Breast epithelium (tissue), 4 donors: ENCODE data around the gene ITPKC. TPM values are rescaled to one million over a fixed set of nuclear protein-coding genes. Genes with fewer than 3 reads are reported as not detected.

Experiments used
- DNase-seq, 2 donors: peaks; one replicate each; pipeline ENCODE4 v3.0.0-alpha.2; 2019; ENCODE audit warnings: low spot score in 2 of 2
- H3K27ac ChIP-seq, 2 donors: fragments of 200-600 bp; sonication (generic) in 1 of 2; one replicate each; pipeline ENCODE4 v1.5.1; 2016 to 2019; ENCODE audit warnings: mild to moderate bottlenecking in 1 of 2
- H3K27me3 ChIP-seq, 2 donors: fragments of 200-600 bp; sonication (generic) in 1 of 2; one replicate each; pipeline versions ENCODE4 v1.5.1 to v1.6.0; 2017 to 2019; ENCODE audit warnings: control low read depth in 1 of 2, mild to moderate bottlenecking in 1 of 2
- H3K36me3 ChIP-seq: fragments of 200-600 bp; one replicate; pipeline ENCODE4 v1.5.1; 2019
- H3K4me1 ChIP-seq, 2 donors: fragments of 200-600 bp; sonication (generic); one replicate each; pipeline ENCODE4 v1.5.1; 2016 to 2019; ENCODE audit warnings: control low read depth in 1 of 2
- H3K4me3 ChIP-seq, 3 donors: fragments of 200-600 bp; sonication (generic); 1 replicate in 2 of 3; 2 replicates in 1 of 3; pipeline ENCODE4 v1.5.1; 2016 to 2019; ENCODE audit warnings: mild to moderate bottlenecking in 3 of 3, moderate library complexity in 2 of 3
- H3K9me3 ChIP-seq, 2 donors: fragments of 200-600 bp; sonication (generic) in 1 of 2; one replicate each; pipeline ENCODE4 v1.5.1; 2016 to 2019; ENCODE audit warnings: control low read depth in 1 of 2
- CTCF ChIP-seq, 3 donors: fragments of 450-650 bp; IDR thresholded peaks; one replicate each; pipeline ENCODE4 v1.5.1; 2016 to 2017; ENCODE audit warnings: antibody characterized with exemption in 3 of 3, mild to moderate bottlenecking in 3 of 3, moderate library complexity in 3 of 3
- POLR2A ChIP-seq: fragments of 450-650 bp; IDR thresholded peaks from one replicate; pipeline ENCODE4 v1.6.1; 2016; ENCODE audit warnings: antibody characterized with exemption, mild to moderate bottlenecking, moderate library complexity
- POLR2AphosphoS5 ChIP-seq, 3 donors: sonication (generic); formaldehyde crosslinking; IDR thresholded peaks; one replicate each; pipeline ENCODE4 v1.6.1; 2017; ENCODE audit warnings: antibody characterized with exemption in 3 of 3
- intact Hi-C: fragments of 100-400 bp; cut with DNase I; formaldehyde crosslinking; loops from one replicate; pipeline ENCODE4 v1.15.1; 2023; ENCODE audit warnings: low total_unique reads
- total RNA-seq, 3 donors: library from RNA; depleted of rRNA; stranded (reverse); fragments of >200 nt; gene quantifications; one replicate each; pipeline ENCODE4 v1.1.0, GENCODE V29; 2016

ITPKC gene
- total RNA-seq, 3 donors from 2014 or later = 41.8 to 71.6 (median 55.1) TPM

- Histone ChIP-seq H3K27me3 (no peaks in the 10 kb centered on the region), H3K4me1 (no peaks in the 10 kb centered on the region), H3K27ac (no peak overlapping the region), H3K4me3 (no peak overlapping the region), H3K9me3 (no peaks in the 10 kb centered on the region), H3K36me3 (peaks cover 7% of the 10 kb centered on the region)
- intact Hi-C loops = no loop called here
- DNase-seq = no peak
- no peak for TF ChIP-seq POLR2AphosphoS5 (IDR thresholded peaks at IDR 0.05)
- no peak for TF ChIP-seq CTCF (IDR thresholded peaks at IDR 0.05)
- no peak for TF ChIP-seq POLR2A
Measured at GRCh38 chr19:40742886-40743285, 26.0 kb downstream of the ITPKC start.

- Histone ChIP-seq H3K36me3 (peaks cover 6% of the 10 kb centered on the region), H3K27ac (no peak overlapping the region), H3K27me3 (no peaks in the 10 kb centered on the region), H3K4me1 (peaks cover 0 to 3% of the 10 kb centered on the region in 2 donors), H3K4me3 (no peak overlapping the region), H3K9me3 (no peaks in the 10 kb centered on the region)
- TF ChIP-seq POLR2A (no peak), POLR2AphosphoS5 (IDR thresholded peaks at IDR 0.05) (no peak), CTCF (IDR thresholded peaks at IDR 0.05) (no peak)
- intact Hi-C loops = no loop called here
- no peak for DNase-seq
Measured at GRCh38 chr19:40743926-40744325, 27.0 kb downstream of the ITPKC start.

GRCh38 chr19:40744554-40745401, 27.9 kb downstream of the ITPKC start:
- Histone ChIP-seq H3K27ac (peak overlapping the region in 1 of 2 donors; percentile 58), H3K9me3 (no peaks in the 10 kb centered on the region), H3K4me3 (no peak overlapping the region), H3K27me3 (no peaks in the 10 kb centered on the region), H3K4me1 (peaks cover 0 to 11% of the 10 kb centered on the region in 2 donors), H3K36me3 (no peaks in the 10 kb centered on the region)
- intact Hi-C loops = no loop called here
- TF ChIP-seq POLR2A (no peak), POLR2AphosphoS5 (IDR thresholded peaks at IDR 0.05) (no peak), CTCF (IDR thresholded peaks at IDR 0.05) (no peak)
- no peak for DNase-seq

- H3K27ac ChIP-seq = peak overlapping the region in 1 of 2 donors; percentile 58
- peaks cover 0 to 11% of the 10 kb centered on the region in 2 donors for H3K4me1 ChIP-seq
- no peaks in the 10 kb centered on the region for H3K27me3 ChIP-seq
- no peak for DNase-seq
- no peak for TF ChIP-seq CTCF (IDR thresholded peaks at IDR 0.05)
- TF ChIP-seq POLR2A = no peak
- TF ChIP-seq POLR2AphosphoS5 (IDR thresholded peaks at IDR 0.05) = no peak
- intact Hi-C loops = no loop called here
- H3K4me3 ChIP-seq = no peak overlapping the region
- no peaks in the 10 kb centered on the region for H3K36me3 ChIP-seq
- no peaks in the 10 kb centered on the region for H3K9me3 ChIP-seq
Measured at GRCh38 chr19:40745402-40745780, 28.5 kb downstream of the ITPKC start.

GRCh38 chr19:40747536-40747935, 30.6 kb downstream of the ITPKC start:
- Histone ChIP-seq H3K4me3 (no peak overlapping the region), H3K9me3 (no peaks in the 10 kb centered on the region), H3K4me1 (peaks cover 0 to 11% of the 10 kb centered on the region in 2 donors), H3K27ac (no peak overlapping the region), H3K36me3 (no peaks in the 10 kb centered on the region), H3K27me3 (no peaks in the 10 kb centered on the region)
- no peak for DNase-seq
- intact Hi-C loops = no loop called here
- no peak for TF ChIP-seq POLR2AphosphoS5 (IDR thresholded peaks at IDR 0.05)
- no peak for TF ChIP-seq POLR2A
- no peak for TF ChIP-seq CTCF (IDR thresholded peaks at IDR 0.05)
